Gastroesophageal sphincter (tissue), 4 donors: ENCODE measurements around the gene PRG3. TPM values are rescaled to one million over a fixed set of nuclear protein-coding genes. Genes with fewer than 3 reads are reported as not detected.

Experiments used
- ATAC-seq: fragments of 150-250 bp; one replicate; pipeline ENCODE4 v1.9.1; 2016; ENCODE audit warnings: mild to moderate bottlenecking, moderate library complexity
- H3K27ac ChIP-seq, 4 donors: fragments of 200-600 bp; sonication (generic) in 3 of 4; 1 replicate in 3 of 4; 2 replicates in 1 of 4; pipeline ENCODE4 v1.5.1; 2016 to 2019
- H3K27me3 ChIP-seq: fragments of 200-600 bp; sonication (generic); one replicate; pipeline ENCODE4 v1.5.1; 2019
- H3K36me3 ChIP-seq, 2 donors: fragments of 200-600 bp; sonication (generic); one replicate each; pipeline ENCODE4 v1.5.1; 2019; ENCODE audit warnings: control low read depth in 1 of 2
- H3K4me1 ChIP-seq, 3 donors: fragments of 200-600 bp; sonication (generic); 1 replicate in 2 of 3; 2 replicates in 1 of 3; pipeline ENCODE4 v1.5.1; 2016 to 2019; ENCODE audit warnings: control low read depth in 2 of 3
- H3K4me3 ChIP-seq, 2 donors: fragments of 200-600 bp; sonication (generic); one replicate each; pipeline ENCODE4 v1.5.1; 2019; ENCODE audit warnings: mild to moderate bottlenecking in 1 of 2, moderate library complexity in 1 of 2
- H3K9me3 ChIP-seq, 3 donors: fragments of 200-600 bp; sonication (generic); one replicate each; pipeline ENCODE4 v1.5.1; 2017 to 2019; ENCODE audit warnings: control low read depth in 2 of 3
- EP300 ChIP-seq: sonication (generic); formaldehyde crosslinking; IDR thresholded peaks from one replicate; pipeline ENCODE4 v1.6.1; 2017; ENCODE audit warnings: antibody characterized with exemption, mild to moderate bottlenecking
- POLR2A ChIP-seq, 2 donors: fragments of 450-650 bp; IDR thresholded peaks; one replicate each; pipeline ENCODE4 v1.6.1; 2017; ENCODE audit warnings: antibody characterized with exemption in 2 of 2, mild to moderate bottlenecking in 2 of 2, moderate library complexity in 1 of 2
- POLR2AphosphoS5 ChIP-seq: sonication (generic); formaldehyde crosslinking; IDR thresholded peaks from one replicate; pipeline ENCODE4 v1.6.1; 2017; ENCODE audit warnings: antibody characterized with exemption
- WGBS, 2 donors: methylation state at CpG; one replicate each; pipeline ENCODE4 v1.1.5; 2018; ENCODE audit warnings: low coverage in 1 of 2; 5-methylcytosine and 5-hydroxymethylcytosine counted together
- total RNA-seq, 4 donors: library from RNA; depleted of rRNA; stranded (reverse); fragments of >200 nt; gene quantifications; one replicate each; pipeline ENCODE4 v1.1.0, GENCODE V29; 2016
- TF ChIP-seq, protein P1 (sequence below), 4 experiments: fragments of 200-600 bp in 2 of 4; fragments of 450-650 bp in 2 of 4; sonication (generic) in 1 of 4; IDR thresholded peaks; one replicate each; pipeline ENCODE4 v1.5.1; 2017 to 2019; ENCODE audit warnings: antibody characterized with exemption in 4 of 4, mild to moderate bottlenecking in 2 of 4, moderate library complexity in 2 of 4

The PRG3 gene
- total RNA-seq, 4 donors from 2014 or later = not detected

DNA sequence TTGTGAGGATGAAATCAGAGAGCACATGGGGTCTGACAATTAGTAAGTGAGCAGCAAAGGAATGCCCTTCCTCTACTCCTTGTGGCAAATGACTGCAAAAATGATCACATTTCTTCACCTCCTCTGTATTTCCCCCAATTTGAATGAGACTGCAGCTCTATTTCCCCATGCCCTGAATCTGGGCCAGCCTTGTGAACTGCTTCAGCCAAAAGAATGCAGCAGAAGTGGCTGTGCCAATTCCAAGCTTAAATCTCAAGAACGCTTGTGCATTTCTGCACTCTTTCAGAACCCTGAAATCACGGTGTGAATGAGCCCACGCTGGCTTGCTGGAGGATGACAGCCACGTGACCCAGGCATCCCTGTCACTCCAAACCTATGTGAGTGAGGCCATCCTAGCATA, 36.1 kb upstream of the PRG3 start:
- Histone ChIP-seq H3K27ac (peak overlapping the region in 2 of 4 donors; percentile 4 to 5), H3K9me3 (no peaks in the 10 kb centered on the region), H3K36me3 (peaks cover 0 to 95% of the 10 kb centered on the region in 2 donors), H3K4me3 (no peak overlapping the region), H3K27me3 (no peaks in the 10 kb centered on the region), H3K4me1 (peaks cover 0 to 20% (median 9%) of the 10 kb centered on the region in 3 donors)
- WGBS, 2 donors = 33% methylated on average over 2 of the region's 4 CpGs; no CpG with 5 or more reads in 1 of the 2 donors
- TF ChIP-seq POLR2AphosphoS5 = no peak
- no peak for TF ChIP-seq EP300
- TF ChIP-seq, protein P1, sequence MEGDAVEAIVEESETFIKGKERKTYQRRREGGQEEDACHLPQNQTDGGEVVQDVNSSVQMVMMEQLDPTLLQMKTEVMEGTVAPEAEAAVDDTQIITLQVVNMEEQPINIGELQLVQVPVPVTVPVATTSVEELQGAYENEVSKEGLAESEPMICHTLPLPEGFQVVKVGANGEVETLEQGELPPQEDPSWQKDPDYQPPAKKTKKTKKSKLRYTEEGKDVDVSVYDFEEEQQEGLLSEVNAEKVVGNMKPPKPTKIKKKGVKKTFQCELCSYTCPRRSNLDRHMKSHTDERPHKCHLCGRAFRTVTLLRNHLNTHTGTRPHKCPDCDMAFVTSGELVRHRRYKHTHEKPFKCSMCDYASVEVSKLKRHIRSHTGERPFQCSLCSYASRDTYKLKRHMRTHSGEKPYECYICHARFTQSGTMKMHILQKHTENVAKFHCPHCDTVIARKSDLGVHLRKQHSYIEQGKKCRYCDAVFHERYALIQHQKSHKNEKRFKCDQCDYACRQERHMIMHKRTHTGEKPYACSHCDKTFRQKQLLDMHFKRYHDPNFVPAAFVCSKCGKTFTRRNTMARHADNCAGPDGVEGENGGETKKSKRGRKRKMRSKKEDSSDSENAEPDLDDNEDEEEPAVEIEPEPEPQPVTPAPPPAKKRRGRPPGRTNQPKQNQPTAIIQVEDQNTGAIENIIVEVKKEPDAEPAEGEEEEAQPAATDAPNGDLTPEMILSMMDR (IDR thresholded peaks at IDR 0.05) = no peak
- TF ChIP-seq POLR2A (IDR thresholded peaks at IDR 0.05) = no peak
- ATAC-seq = peak; percentile 74

DNA sequence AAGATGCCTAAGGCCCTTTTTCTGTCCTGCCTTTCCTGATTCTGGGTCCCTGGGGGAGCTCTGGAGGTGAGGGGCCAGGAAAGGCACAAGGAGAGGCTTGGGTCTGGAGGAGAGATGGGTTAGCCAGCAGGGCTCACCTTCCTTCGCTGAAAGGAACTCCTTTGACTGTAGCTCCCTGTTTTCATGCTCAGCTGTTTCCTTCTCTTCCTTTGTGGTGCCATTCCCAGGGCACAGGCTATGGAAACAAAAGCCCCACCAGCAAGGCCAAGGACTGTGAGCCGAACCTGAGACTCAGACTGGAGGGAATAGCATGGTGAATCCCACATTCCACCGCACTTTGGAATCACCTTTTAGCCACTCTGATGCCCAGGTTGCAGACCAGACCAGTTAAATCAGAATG, 35.5 kb upstream of the PRG3 start:
- peak overlapping the region in 2 of 4 donors; percentile 4 to 5 for H3K27ac ChIP-seq
- H3K4me3 ChIP-seq = no peak overlapping the region
- 83 to 87% methylated on average over 1 to 3 of the region's 3 CpGs for WGBS, 2 donors
- peaks cover 0 to 20% (median 9%) of the 10 kb centered on the region in 3 donors for H3K4me1 ChIP-seq
- H3K36me3 ChIP-seq = peaks cover 0 to 100% of the 10 kb centered on the region in 2 donors
- no peaks in the 10 kb centered on the region for H3K27me3 ChIP-seq
- TF ChIP-seq EP300 (no peak), POLR2AphosphoS5 (no peak), POLR2A (IDR thresholded peaks at IDR 0.05) (no peak)
- TF ChIP-seq, protein P1 (IDR thresholded peaks at IDR 0.05) = no peak
- ATAC-seq = no peak
- H3K9me3 ChIP-seq = no peaks in the 10 kb centered on the region

DNA sequence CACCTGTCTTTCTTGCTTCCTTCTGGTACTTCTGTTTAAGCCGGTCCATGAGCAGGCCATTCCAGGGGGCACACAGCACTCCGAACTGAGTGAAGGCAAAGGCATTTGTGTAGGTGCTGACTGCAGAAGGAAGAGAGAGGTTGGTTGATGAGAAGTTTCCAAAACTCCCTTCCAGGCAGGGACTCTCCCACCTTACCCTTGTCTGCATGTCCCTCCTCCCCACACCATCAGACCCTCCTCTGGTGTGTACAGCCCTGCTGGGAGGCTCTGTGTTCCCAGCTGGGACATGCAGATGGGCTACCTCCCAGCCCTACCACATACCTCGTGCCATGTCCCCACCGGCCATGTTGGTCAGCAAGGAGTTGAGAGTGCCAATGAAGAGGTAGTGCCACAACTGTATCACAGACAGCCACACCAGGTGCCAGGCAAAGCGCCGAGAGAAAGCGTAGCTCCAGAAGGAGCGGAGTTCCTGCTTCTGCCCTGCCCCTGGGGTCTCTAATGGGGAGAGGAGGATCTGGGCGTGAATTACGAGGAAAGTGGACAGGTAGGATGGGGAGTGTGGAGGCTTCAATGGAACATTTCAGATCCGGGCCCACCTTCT, 33.8 kb upstream of the PRG3 start:
- H3K4me1 ChIP-seq = peaks cover 0 to 20% (median 9%) of the 10 kb centered on the region in 3 donors
- no peaks in the 10 kb centered on the region for H3K9me3 ChIP-seq
- TF ChIP-seq POLR2AphosphoS5 (no peak), EP300 (no peak), POLR2A (IDR thresholded peaks at IDR 0.05) (no peak)
- TF ChIP-seq, protein P1 (IDR thresholded peaks at IDR 0.05) = no peak
- H3K4me3 ChIP-seq = no peak overlapping the region
- H3K27me3 ChIP-seq = no peaks in the 10 kb centered on the region
- peaks cover 0 to 100% of the 10 kb centered on the region in 2 donors for H3K36me3 ChIP-seq
- 94 to 100% methylated on average over 1 to 5 of the region's 11 CpGs for WGBS, 2 donors
- no peak for ATAC-seq
- no peak overlapping the region for H3K27ac ChIP-seq

DNA sequence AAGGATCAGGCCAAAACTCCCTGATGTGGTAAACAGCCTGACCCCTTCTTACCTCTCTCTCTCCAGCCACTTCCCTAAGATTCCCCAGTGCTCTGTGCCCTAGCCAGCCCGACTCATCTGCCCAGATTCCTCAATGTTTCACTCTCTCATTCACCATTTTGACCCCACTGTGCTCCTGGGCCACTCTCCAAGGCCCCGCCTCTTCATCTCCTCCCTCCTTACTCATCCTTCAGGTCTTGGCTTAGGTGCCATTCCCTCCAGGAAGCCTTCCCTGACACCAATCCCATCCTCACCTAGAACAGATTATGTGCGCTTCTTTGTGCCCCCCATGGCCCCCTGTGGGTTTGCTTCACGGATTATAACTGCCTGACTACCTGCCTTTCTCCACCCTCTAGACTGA, 32.7 kb upstream of the PRG3 start:
- Histone ChIP-seq H3K27me3 (no peaks in the 10 kb centered on the region), H3K36me3 (peaks cover 0 to 100% of the 10 kb centered on the region in 2 donors), H3K4me1 (peaks cover 0 to 20% (median 9%) of the 10 kb centered on the region in 3 donors), H3K9me3 (no peaks in the 10 kb centered on the region), H3K27ac (no peak overlapping the region), H3K4me3 (no peak overlapping the region)
- WGBS, 2 donors = 88 to 97% methylated on average over 1 to 4 of the region's 4 CpGs
- TF ChIP-seq POLR2A (IDR thresholded peaks at IDR 0.05) (no peak), POLR2AphosphoS5 (no peak), EP300 (no peak)
- TF ChIP-seq, protein P1 (IDR thresholded peaks at IDR 0.05) = no peak
- ATAC-seq = no peak

DNA sequence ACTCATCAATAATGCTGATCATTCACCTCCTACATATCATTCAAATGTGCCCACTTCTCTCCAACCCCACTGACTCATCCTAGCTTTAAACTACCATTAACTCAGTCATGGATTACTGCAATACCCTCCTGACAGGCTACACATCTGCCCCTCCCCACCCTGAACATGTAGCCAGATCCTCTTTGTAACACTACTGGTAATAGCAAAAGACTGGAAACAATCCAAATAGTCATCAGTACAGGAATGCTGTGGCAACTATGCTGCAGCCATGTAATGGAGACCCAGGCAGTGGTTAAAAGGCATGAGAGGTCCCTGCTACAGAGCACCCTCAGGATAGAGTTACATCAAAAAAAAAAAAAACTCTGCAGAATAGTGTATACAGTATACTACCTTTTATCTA, 29.3 kb upstream of the PRG3 start:
- TF ChIP-seq POLR2AphosphoS5 (no peak), EP300 (no peak), POLR2A (IDR thresholded peaks at IDR 0.05) (no peak)
- TF ChIP-seq, protein P1 (IDR thresholded peaks at IDR 0.05) = no peak
- ATAC-seq = no peak
- Histone ChIP-seq H3K9me3 (no peaks in the 10 kb centered on the region), H3K4me1 (peaks cover 0 to 29% (median 10%) of the 10 kb centered on the region in 3 donors), H3K36me3 (peaks cover 0 to 98% of the 10 kb centered on the region in 2 donors), H3K4me3 (no peak overlapping the region), H3K27ac (no peak overlapping the region), H3K27me3 (no peaks in the 10 kb centered on the region)
